GM19238 (cell line): ENCODE data around the gene RTP2.

Source experiments
- DNase-seq: peaks from one replicate; pipeline ENCODE4 v3.0.0; 2011; ENCODE audit warnings: low spot score; ENCODE audit not compliant: insufficient read length

The RTP2 gene, protein sequence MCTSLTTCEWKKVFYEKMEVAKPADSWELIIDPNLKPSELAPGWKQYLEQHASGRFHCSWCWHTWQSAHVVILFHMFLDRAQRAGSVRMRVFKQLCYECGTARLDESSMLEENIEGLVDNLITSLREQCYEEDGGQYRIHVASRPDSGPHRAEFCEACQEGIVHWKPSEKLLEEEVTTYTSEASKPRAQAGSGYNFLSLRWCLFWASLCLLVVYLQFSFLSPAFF

GRCh38 chr3:187702507-187703033 is at the start of gene RTP2:
RTP2 (minus strand) TSS chr3:187702557; CDS start chr3:187702128, 429 bp downstream.
- no peak for DNase-seq

DNA sequence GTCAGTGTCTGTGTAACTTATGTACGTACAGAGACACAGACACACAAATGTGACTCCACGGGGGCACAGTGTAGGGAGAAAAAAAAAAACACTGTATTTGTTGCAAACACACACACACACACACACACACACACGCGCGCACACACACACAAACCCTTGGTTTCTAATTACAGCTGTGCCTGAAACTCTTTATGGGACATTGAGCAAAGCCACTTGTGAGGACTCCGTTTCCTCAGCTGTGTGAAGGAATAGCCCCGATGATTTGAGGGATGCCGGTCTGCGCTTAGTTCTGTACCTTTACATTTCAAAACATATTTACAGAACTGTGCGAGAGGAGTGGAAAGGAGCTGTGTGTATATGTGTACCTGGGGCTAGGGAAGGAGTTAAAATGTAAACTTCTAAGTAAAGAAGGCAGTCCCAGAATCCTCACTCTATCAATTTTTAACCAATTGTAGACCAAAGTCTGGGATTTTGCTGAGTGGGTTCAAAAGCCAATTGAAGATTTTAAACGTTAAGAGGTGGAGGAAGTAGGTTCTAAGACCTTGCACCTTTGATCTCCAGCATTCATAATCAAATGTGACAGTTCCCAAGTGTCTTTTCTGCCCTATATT is 48.3 kb upstream of the RTP2 start:
- DNase-seq, result no peak

- DNase-seq, result no peak
These were observed 47.7 kb upstream of the RTP2 start for GRCh38 chr3:187750006-187750512.

DNA sequence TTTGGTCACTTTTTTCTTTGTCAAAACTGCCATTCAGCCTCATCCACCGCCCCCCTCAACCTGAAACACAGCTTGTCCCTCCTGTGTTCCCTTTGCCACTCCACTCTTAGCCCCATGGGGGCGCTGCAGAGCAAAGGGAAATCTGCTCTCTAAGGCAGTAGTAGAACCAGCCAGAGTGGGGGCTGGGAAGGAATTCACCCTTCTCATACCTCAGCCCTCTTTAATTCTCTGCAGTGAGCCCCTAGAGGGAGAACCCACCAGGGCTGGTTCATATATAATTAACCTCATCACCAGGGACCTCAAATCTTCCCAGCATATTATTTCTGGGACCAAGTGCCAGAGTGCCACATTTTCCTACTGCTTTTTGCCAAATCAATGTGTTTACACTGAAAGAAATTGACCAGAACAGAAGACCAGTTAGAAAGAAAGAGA is 45.7 kb upstream of the RTP2 start:
- peak; percentile 28 for DNase-seq

GRCh38 chr3:187747506-187747905 is 45.1 kb upstream of the RTP2 start:
- DNase-seq, result no peak

DNA sequence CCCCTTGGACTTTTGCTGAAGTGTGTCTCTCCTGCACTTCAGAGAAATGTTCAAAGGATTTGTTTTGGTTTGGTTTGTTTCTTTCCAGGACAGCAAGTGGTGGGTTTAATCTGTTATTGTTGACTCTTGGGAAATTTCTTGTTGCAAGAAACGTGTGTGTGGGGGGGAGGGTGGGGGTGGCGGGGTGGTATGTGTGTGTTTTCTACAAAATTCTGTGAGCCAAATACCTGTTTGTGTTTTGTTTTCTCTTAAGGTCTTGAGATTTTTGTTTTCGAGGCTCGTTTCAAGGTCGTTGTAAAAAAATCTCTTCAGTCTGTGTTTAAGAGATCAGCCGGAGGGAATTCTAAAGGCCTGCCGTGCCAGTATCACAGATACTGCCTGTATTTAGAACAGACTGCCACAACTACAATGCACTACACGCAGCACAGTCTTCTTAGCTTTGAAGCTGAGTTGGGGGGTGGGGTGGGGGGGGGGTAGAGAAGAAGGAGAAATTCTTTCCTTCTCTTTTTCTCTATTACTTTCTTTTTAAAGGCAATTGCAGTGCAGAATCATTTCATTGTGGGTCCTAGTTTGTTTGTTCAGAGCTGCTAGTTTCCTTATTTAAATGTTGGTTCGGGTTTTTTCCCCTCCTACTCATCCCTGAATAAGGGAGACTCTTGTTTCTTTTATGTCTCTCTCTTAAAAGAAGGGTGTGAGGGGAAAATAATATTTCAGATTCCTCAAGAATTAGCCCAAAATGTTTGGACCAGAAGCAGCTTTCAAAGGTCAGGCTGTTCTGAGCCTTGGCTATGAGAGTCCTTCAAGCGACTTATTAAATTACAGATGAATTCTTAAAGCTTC is 44.3 kb upstream of the RTP2 start:
- DNase-seq, result no peak

GRCh38 chr3:187746059-187746441 is 43.7 kb upstream of the RTP2 start:
- no peak for DNase-seq

GRCh38 chr3:187745201-187746058 is 43.1 kb upstream of the RTP2 start, which contains the start of gene BCL6:
BCL6 (minus strand) TSS chr3:187745468; CDS start chr3:187733693, 11,775 bp downstream.
- peak; percentile 42 for DNase-seq

DNA sequence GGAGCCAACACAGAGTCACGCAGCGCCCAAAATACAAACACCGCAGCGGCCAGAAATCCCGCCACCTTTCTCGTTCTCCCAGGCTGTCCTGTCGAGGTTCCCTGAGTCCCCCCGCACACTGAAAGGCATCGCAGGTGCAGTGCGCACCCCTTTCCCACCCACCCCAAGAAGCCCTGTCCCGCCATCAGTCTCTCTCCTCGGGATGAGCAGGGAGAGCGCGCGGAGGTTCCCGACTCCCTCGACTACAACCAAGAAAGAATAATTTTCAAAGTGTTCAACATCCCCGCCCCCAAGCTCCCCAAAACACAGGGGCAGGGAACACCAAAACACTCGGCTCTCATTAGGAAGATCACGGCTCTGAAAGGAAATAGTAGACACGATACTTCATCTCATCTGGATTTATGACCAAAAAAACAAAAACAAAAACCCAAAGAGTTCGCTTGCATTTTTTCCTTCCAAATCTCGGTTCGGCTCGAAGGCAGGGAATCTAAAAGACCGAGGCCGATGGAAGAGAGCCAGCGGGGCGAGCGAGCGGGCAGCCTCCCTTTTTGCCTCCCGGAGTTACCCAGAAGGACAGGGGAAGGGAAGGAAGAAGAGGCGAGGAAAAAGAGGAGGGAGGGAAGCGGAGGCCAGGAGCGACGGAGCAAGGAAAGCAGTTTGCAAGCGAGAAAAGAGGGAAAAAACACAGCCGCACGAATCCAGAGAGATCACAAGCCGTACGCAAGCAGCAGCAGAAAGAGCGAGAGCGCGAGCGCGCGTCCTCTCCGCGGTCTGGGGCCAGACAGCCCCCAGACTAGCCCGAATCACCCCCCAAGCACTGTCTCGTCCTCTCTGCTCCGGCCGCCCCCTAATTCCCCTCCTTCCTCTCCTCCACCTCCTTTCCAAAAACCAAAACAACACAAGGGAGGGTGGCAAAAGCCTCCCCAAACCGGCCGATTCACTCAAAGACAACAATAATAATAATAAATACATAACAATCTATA is 42.1 kb upstream of the RTP2 start:
- no peak for DNase-seq

DNA sequence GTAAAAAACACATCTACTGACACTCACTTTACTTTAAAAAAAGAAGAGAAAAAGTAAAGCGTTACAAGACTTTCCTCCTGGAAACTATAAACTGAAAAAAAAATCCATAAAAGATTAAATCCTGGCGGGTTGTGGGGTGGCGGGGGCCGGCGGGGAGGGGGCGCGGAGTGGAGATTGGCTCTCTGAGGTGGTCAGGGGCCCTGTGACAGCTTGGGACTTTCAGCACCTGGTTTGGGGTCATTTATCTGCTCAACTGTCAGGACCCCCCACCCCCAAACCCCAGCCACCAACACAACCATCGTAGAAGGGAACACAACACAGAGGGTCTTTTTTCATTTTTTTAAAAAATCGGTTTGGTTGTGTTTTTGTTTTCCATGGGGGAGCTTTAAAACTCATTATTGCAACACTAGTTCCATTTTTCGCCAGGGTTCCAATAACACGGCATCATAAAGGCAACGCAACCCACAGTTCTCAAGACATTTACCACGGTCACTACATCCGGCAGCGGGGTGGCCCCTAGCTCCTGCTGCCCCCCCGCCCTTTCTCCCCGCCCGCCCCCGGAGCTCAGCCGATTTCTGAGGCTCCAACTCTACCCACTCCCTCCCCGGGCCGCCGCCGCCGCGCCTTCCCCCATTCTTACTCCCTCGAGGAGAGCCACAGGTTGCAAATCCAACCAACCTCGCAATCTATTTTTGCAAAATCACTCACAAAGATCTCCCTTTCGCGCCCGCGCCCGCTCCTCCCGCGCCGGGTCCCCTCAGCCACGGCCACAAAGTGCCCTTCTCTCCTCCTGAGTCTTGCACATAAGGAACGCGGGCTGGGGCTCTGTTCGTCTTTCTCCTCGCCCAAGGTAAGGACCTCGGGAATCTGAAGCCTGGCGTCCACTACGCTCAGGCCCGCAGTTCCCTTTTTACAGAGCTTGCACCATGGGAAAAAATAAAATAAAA is 41.1 kb upstream of the RTP2 start:
- no peak for DNase-seq

- no peak for DNase-seq
These were observed 40.2 kb upstream of the RTP2 start for GRCh38 chr3:187742351-187743171.

- no peak for DNase-seq
These were observed 39.3 kb upstream of the RTP2 start for GRCh38 chr3:187741403-187742350.

DNA sequence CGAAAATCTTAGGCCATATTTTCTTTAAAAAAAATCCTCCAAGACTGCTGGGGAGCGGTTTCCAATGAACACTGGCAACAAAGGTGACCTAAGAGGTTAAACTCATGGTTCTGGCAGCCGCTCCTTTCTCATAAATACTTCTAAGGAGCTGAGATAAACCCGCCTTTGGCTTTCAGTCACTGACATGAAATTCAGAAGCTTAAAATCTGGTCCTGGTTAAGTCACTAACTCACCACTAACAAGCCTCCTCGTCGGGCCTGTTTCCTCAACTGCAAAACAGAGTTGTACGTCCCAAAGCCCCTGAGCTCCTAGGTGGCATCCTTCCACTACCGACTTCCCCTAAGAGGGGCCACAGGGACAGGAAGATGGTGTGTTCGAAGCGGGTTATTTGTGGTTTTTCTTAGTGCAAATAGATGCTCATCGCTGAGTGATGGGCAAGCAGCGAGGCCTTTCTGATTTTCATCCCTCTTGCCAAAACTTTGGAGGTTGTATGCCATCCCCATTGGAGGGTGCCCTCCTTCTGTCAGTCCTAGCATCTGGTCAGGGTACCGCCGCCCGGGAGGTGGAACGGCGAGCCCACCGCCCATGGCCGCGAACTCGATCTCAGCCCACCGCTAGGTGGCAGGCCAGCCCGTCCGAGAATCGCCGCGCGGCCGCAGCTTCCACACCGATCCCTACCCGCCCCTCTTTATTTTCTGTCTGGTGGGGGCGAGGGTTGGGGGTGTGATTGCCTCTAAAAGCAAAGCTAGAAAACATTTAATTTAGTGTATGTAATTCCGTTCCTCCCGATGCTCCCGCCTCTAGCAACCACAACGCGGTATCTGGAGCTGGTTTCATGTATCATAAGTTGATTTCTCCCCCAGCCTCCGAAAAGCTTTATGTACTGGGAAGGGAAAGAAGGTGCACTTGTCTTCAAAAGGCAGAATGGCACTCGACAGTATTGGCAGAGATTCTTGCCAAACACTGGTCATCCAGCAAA is 38.4 kb upstream of the RTP2 start:
- peak; percentile 28 for DNase-seq

GRCh38 chr3:187739561-187740332 is 37.4 kb upstream of the RTP2 start:
- peak; percentile 54 for DNase-seq
